ENCODE results near the gene OTUD7B.

DNA sequence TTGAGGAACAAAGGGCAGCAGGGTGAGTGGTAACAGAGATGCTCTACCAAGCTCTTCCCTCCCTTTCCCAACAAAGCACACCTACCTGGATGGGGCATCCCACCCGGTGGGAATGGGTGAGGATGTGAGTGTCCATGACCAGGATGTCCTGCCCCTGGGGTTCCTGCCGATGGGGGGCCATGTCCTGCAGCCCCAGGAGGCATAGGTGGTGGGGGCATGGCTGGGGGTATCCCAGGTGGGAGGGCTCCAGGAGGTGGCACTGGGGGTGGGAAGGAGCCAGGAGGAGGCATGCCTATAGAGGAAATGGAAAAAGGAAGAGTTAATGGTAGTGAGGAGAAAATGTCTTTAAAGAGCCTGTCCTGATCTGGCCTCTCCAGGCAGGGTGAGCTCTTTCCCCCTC lies 84.8 kb downstream of the OTUD7B start:
- TF ChIP-seq, protein P1, sequence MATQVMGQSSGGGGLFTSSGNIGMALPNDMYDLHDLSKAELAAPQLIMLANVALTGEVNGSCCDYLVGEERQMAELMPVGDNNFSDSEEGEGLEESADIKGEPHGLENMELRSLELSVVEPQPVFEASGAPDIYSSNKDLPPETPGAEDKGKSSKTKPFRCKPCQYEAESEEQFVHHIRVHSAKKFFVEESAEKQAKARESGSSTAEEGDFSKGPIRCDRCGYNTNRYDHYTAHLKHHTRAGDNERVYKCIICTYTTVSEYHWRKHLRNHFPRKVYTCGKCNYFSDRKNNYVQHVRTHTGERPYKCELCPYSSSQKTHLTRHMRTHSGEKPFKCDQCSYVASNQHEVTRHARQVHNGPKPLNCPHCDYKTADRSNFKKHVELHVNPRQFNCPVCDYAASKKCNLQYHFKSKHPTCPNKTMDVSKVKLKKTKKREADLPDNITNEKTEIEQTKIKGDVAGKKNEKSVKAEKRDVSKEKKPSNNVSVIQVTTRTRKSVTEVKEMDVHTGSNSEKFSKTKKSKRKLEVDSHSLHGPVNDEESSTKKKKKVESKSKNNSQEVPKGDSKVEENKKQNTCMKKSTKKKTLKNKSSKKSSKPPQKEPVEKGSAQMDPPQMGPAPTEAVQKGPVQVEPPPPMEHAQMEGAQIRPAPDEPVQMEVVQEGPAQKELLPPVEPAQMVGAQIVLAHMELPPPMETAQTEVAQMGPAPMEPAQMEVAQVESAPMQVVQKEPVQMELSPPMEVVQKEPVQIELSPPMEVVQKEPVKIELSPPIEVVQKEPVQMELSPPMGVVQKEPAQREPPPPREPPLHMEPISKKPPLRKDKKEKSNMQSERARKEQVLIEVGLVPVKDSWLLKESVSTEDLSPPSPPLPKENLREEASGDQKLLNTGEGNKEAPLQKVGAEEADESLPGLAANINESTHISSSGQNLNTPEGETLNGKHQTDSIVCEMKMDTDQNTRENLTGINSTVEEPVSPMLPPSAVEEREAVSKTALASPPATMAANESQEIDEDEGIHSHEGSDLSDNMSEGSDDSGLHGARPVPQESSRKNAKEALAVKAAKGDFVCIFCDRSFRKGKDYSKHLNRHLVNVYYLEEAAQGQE (IDR thresholded peaks at IDR 0.05; ENCODE audit: low read depth, low read length): no peak
- TF ChIP-seq, protein P2, sequence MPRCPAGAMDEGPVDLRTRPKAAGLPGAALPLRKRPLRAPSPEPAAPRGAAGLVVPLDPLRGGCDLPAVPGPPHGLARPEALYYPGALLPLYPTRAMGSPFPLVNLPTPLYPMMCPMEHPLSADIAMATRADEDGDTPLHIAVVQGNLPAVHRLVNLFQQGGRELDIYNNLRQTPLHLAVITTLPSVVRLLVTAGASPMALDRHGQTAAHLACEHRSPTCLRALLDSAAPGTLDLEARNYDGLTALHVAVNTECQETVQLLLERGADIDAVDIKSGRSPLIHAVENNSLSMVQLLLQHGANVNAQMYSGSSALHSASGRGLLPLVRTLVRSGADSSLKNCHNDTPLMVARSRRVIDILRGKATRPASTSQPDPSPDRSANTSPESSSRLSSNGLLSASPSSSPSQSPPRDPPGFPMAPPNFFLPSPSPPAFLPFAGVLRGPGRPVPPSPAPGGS (IDR thresholded peaks at IDR 0.05; ENCODE audit: borderline replicate concordance, insufficient read depth, low read depth, low read length, poor library complexity, severe bottlenecking): no peak
- TF ChIP-seq CHD4 (IDR thresholded peaks at IDR 0.05) (no peak), TCF12 (IDR thresholded peaks at IDR 0.05; ENCODE audit: low read depth, low read length) (no peak), POLR2A (IDR thresholded peaks at IDR 0.05; ENCODE audit: low read depth, low read length) (no peak), POLR2AphosphoS5 (IDR thresholded peaks at IDR 0.05; ENCODE audit: low read length) (no peak), RFX5 (IDR thresholded peaks at IDR 0.05; ENCODE audit: low read depth, low read length) (no peak), RAD21 (IDR thresholded peaks at IDR 0.05; ENCODE audit: insufficient read depth, low read depth, low read length) (no peak)
- TF ChIP-seq, protein P3, sequence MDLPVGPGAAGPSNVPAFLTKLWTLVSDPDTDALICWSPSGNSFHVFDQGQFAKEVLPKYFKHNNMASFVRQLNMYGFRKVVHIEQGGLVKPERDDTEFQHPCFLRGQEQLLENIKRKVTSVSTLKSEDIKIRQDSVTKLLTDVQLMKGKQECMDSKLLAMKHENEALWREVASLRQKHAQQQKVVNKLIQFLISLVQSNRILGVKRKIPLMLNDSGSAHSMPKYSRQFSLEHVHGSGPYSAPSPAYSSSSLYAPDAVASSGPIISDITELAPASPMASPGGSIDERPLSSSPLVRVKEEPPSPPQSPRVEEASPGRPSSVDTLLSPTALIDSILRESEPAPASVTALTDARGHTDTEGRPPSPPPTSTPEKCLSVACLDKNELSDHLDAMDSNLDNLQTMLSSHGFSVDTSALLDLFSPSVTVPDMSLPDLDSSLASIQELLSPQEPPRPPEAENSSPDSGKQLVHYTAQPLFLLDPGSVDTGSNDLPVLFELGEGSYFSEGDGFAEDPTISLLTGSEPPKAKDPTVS (IDR thresholded peaks at IDR 0.05; ENCODE audit: low read depth, low read length): no peak
- TF ChIP-seq, protein P4, sequence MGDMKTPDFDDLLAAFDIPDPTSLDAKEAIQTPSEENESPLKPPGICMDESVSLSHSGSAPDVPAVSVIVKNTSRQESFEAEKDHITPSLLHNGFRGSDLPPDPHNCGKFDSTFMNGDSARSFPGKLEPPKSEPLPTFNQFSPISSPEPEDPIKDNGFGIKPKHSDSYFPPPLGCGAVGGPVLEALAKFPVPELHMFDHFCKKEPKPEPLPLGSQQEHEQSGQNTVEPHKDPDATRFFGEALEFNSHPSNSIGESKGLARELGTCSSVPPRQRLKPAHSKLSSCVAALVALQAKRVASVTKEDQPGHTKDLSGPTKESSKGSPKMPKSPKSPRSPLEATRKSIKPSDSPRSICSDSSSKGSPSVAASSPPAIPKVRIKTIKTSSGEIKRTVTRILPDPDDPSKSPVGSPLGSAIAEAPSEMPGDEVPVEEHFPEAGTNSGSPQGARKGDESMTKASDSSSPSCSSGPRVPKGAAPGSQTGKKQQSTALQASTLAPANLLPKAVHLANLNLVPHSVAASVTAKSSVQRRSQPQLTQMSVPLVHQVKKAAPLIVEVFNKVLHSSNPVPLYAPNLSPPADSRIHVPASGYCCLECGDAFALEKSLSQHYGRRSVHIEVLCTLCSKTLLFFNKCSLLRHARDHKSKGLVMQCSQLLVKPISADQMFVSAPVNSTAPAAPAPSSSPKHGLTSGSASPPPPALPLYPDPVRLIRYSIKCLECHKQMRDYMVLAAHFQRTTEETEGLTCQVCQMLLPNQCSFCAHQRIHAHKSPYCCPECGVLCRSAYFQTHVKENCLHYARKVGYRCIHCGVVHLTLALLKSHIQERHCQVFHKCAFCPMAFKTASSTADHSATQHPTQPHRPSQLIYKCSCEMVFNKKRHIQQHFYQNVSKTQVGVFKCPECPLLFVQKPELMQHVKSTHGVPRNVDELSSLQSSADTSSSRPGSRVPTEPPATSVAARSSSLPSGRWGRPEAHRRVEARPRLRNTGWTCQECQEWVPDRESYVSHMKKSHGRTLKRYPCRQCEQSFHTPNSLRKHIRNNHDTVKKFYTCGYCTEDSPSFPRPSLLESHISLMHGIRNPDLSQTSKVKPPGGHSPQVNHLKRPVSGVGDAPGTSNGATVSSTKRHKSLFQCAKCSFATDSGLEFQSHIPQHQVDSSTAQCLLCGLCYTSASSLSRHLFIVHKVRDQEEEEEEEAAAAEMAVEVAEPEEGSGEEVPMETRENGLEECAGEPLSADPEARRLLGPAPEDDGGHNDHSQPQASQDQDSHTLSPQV (IDR thresholded peaks at IDR 0.05): no peak
